GM19324 (cell line): Measurements from ENCODE around the gene NIPAL4.

Source experiments
- ATAC-seq: cut with Tn5 transposase; IDR thresholded peaks from one replicate; pipeline ENCODE4 v1.9.1; 2021; ENCODE audit warnings: mild to moderate bottlenecking, moderate library complexity; ENCODE audit not compliant: unreplicated experiment, low FRiP score

Gene NIPAL4

DNA sequence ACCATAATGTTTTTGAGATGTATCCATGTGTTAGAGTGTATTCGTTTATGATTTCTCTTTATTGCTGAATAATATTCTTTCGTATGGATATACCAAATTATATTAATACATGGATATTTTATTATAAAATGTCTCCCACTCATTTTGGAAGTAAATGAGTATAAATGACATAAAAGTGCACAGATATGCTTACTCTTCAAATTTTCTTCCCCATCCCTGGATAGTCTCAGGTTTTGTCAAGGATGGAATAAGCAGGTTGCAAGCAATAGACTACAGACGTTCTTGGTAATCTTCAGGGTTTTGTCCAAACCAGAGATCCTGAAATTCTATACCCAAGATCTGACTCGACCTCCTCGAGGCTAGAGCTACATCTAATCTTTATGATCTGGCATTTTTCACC is 50.7 kb downstream of the NIPAL4 start:
- no peak for ATAC-seq

DNA sequence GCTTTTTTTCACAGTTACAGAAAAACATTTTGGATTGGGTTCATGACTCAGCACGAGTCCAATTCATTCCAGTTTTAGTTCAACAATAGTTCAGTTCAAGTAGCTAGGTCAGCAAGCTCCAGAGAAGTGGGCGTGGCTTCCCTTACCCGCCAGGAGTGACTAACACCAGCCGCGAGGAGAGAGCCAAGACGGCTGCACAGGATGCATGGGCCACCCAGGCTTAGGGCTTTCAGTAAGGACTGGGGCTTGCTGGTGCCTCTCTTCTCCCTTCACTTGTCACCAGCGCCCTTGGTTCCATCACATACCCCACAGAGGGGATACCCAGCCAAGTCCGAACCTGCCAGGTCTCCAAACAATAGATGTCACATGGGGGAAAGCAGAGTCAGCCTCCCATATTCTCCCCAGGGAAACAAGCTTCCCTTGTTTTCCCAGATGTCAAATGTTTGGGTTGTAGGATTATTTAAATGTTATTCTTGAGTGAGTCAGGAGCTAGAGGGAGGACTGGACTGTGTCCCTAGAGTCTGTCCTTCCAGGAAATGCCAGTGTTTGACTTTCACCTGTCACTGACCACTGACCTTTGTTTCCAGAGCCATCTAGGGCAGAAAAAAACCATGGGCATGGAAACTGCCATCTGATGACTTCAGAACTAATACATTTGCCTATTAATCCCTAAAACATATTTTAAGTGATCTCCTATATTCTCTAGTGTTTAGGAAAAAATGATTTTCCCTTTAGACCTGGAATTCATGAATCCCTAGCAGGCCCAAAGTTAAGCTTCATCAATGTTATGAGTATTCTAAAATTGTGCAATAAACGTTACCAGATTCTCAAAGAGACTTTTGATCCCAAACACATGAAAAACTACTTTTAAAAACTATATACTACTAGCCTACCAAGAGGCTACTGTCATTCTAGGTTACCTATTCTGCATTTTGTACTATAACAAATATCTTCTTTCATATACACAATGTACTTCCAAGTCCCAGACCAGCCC is 51.9 kb downstream of the NIPAL4 start:
- ATAC-seq, result no peak

DNA sequence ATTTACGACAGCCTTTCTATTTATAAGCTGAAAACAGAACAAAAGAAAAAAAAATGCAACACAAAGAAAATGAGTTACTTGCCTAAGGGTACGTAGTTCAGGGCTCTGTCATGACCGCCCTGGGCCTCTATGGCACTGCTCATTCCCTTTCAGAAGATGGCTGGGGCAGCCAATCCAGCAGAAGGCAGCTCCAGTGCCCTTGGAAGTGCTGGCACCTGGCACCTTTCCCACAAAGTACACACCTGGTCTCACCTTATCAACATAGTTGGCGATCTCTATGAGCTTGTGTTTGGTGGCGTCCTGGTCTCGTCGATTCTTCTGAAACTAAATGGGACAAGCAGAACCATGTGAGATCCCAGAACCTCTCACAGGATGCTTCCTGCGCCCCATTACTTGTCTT is 53.2 kb downstream of the NIPAL4 start:
- ATAC-seq, result no peak

DNA sequence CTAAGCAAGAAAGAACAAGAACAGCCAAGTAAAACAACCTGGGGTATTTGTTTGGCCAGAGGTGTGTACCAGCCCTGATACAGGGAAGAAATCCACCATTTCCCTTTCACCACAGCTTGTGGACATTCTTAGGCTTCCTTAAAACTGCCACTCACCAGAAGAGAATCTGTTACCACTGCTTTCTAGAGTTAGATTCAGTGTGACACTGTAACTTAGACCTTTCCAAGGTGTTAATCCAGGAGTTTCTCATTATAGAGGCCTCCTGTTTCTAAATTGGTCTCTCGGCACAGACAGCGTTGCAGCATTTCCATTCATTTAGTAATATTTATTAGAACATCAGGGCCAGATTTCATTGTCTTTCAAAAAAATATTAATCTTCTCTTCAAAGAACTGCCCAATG is 55.0 kb downstream of the NIPAL4 start:
- ATAC-seq, result no peak

DNA sequence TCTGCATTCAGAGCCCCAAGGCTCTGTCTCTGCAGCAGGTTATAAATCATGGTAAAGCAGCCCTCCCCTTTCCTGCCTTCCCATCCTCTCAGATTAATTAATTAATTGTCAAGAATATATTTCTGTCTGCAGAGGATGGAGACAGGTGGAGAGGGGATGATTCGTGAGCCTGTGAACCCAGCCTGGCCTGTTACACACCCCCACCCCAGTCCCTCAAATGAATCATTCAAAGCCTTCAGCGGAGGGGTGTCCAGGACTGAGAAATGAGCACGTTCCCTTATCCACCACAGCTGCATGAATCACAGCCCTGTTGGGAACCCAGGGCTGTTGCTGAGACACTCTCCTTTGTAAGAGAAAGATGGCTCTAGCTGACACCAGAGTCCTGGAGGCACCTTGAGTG is 56.0 kb downstream of the NIPAL4 start:
- ATAC-seq, result no peak

DNA sequence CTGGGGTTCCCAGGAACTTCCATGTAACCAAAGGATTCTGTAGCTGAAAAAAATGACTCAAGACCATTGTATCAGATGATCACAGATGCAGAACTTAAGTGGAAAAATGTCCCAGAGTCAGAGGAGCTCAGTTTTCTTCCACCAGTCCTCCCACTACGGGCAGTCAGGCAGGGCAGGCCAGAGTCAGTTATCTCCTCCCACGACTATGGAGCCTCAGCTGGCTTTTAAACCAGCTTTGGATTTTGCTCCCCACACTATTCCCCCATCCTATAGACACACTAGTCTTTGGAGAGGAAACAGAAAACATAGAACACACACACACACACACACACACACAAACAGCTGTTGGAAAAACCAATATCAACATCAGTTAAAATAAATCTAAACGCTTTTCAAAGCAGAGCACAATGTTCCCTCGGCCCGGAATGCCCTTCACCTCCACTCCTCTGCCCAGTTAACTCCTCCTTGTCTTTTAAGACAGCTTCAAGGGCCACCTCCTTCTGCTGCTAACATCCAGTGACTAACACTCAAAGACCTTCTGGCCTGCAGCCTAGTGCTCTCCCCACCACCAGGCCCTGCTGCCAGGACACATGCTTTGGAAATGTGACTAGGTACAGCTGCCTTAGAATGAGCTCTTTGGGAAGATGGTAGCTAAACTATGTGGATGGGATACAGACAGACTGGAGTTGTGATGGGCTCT is 56.8 kb downstream of the NIPAL4 start:
- no peak for ATAC-seq

DNA sequence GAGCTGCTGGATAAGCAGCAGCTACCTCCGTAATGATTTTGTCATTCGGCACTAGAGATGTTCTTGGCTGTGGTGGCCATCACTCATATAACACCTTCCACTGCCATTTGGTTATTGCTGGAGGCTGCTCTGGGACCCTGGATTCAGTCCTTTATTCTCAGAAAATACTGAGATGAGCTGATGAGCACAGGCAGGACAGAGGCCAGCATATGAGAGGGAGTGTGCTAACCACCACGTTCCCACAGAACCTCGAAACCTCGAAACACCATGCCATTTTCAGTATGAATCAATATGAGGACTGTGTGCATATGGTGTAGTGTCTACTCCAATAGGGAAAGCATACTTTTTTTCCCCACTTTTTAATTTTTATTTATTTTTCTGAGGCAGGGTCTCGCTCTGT is 59.0 kb downstream of the NIPAL4 start:
- no peak for ATAC-seq

DNA sequence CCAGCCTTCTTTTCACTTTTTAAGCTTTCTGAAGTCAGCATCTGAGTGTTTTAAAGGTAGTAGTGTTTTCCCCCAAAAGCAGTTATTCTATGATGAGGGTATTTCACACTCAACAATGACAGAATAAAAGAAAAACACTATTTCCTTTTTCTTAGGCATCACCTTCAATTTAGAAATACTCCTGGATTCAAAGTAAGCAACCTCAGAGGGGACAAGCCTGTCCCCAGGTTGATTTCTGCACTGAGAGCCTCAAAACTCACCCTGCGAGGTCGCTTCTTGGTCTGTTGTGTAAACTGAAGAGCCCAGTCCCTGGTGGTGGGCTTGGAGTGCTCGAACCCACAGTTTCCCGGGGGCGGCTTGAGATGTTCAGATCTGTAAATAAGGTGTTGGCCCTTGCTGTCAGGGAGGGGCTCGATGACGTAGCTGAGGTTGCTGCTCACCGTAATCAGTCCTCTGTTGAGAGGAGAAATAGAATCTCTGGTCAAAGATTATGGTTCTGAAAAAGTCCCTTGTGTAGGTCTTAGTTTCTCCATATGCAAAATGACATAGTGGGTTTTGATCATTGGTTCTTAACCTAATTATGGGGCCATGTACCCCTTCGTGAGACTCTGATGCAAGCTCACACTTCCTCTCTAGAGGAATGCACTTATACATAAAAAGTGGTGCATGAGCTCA is 59.7 kb downstream of the NIPAL4 start:
- no peak for ATAC-seq

DNA sequence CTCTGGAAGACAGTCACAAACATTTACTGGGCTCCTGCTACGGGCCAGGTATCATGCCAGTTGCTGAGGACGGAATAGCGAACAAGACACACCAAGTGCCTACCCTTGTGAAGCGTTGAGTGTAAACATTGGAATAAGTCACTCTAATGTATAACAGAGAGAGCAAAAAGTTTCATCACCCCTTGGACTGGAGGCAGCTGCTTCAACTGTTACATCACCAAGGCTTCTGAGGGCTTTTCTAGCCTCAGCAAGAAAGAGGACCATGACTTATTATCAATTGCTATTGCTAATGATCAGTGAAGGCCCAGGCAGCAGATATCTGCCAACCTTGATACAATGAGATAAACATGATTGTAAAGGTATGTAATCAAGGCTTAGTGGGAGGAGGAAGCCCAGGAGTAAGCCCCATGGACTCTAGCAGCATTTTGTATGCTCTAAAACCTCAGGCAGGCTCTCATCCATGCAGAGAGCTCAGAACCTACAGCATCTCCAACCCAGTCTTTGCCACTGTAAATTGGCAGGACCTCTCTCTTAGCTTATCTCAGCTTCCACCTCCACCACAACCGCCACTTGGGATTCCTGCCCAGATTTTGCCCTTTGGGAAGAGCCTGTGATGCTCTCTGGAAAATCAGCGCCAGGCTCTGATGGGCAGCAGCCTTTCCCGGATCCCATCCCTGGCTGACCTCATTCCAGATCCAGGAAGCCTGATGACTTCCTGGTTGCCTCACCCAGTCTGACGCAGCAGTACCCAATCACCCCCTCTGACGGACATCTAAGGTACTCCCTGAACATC is 61.1 kb downstream of the NIPAL4 start:
- ATAC-seq, result no peak

DNA sequence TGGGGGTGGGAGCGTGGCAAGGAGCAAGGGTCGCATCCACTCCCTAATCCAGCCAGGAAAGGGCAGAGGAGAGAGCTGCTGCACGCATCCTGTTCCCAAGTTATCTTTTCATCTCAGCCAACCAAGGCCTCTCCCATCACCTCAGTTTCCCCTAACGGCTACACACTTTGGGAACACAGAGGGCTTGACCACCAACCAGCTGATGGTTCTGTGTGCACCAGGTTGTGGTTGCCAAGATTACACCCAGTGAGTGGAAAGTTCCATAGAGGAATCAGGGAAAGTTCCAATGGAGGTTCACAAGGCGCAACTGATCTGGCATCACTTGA is 61.7 kb downstream of the NIPAL4 start:
- no peak for ATAC-seq

DNA sequence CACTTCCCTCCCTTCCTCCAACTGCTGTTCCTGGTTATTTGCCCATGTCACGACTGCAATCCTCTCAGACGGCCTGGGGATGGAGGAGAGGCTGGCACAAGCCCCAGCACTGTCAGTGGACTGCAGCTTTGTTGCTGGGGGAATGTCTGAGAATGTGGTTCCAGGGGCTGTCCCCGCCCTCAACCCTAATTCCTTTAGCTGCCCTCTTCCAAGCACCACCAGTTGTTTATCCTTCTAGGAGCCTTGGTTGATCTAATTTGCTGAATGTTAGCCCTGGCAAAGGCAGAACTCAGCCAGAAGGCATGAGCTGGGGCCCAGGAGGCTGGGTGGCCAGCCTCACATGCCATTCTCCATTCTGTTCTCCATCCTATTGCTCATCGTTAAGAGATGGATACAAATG is 64.0 kb downstream of the NIPAL4 start:
- no peak for ATAC-seq
